Measurements from ENCODE around the gene MAPRE2.
"Not testable (repeated sequence)": the region's sequence is repeated elsewhere in the genome, so short reads cannot be mapped to it uniquely, and the experiment has no call there.

The MAPRE2 gene

GRCh38 chr18:35138773-35139172, 97.6 kb downstream of the MAPRE2 start:
- no peak overlapping the region for H3K4me3 Mint-ChIP-seq
- no peak overlapping the region for H3K27ac Mint-ChIP-seq

GRCh38 chr18:35139517-35139916, 98.3 kb downstream of the MAPRE2 start:
- no peak overlapping the region for H3K27ac Mint-ChIP-seq
- peaks cover 42 to 59% of the 10 kb centered on the region in 2 donors for H3K36me3 Mint-ChIP-seq
- H3K9me3 Mint-ChIP-seq: no peaks in the 10 kb centered on the region
- peaks cover 27 to 32% of the 10 kb centered on the region in 2 donors for H3K4me1 Mint-ChIP-seq
- H3K27me3 Mint-ChIP-seq: no peaks in the 10 kb centered on the region
- DNase-seq (no peak), ATAC-seq (replicated peaks) (no peak)
- H3K4me3 Mint-ChIP-seq: no peak overlapping the region

More at GRCh38 chr18:35138773-35139172, 97.6 kb downstream of the MAPRE2 start:
- Mint-ChIP-seq H3K36me3 (peaks cover 43 to 62% of the 10 kb centered on the region in 2 donors), H3K4me1 (peaks cover 26 to 32% of the 10 kb centered on the region in 2 donors), H3K27me3 (no peaks in the 10 kb centered on the region), H3K9me3 (no peaks in the 10 kb centered on the region)
- DNase-seq (no peak), ATAC-seq (replicated peaks) (no peak)

DNA sequence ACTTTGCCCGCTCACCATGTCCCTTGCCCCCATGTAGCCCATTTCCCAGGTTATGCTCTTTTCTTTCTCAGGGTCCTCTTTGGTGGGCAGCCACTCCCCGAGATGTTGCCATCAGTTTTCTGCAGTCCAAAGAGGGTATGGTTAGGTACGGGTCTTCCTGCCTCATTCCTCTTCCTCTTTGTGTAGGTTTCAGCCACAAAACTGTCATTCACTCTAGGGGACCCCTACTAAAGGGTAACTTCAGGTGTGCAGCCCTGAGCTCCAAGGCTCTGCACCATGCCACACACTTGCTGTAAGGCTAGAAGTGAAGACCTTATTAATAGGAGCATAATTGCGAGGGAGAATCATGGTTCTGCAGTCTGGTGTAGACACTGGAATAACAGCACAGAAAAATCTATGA, 99.9 kb downstream of the MAPRE2 start:
- H3K4me1 Mint-ChIP-seq: peaks cover 25 to 32% of the 10 kb centered on the region in 2 donors
- H3K4me3 Mint-ChIP-seq: no peak overlapping the region
- H3K27ac Mint-ChIP-seq: peak overlapping the region; percentile 15
- DNase-seq: no peak
- H3K27me3 Mint-ChIP-seq: no peaks in the 10 kb centered on the region
- ATAC-seq (replicated peaks): peak; percentile 33 to 48
- no peaks in the 10 kb centered on the region for H3K9me3 Mint-ChIP-seq
- peaks cover 37 to 50% of the 10 kb centered on the region in 2 donors for H3K36me3 Mint-ChIP-seq

DNA sequence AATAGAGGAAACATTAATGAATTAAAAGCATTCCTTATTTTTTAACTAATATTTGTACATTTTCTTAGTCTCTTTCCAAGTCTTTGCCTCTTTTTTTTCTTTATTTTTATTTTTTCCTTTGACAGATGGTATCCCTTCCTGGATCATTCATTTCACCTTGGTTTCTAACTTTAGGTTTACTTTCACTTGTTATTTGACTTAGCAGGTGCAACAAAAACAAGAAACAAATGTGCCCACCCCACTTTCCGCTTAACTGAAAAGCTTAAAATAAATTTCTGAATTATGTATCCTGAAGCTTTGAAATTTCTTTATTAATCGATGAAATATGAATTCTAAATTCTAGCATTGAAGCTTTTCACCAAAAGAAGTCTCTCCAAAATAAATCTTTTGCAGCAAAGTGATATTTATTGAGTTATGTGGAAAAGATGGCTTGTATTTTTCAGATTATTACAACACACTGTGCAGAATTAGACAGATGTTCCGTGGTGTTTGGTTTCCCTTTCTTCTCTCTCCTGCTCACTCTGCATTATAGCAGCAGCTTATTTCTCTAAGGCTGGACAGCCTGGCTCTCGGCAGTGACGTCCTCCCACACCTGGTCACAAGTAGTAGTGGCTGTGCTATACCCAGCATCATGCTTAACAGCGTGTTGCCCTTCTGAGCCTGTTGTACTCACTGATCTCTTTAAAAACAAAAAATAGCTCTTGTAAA, 100.5 kb downstream of the MAPRE2 start:
- H3K9me3 Mint-ChIP-seq: no peaks in the 10 kb centered on the region
- H3K36me3 Mint-ChIP-seq: peaks cover 35 to 49% of the 10 kb centered on the region in 2 donors
- ATAC-seq (replicated peaks) (peak; percentile 66 to 71), DNase-seq (no peak)
- no peaks in the 10 kb centered on the region for H3K27me3 Mint-ChIP-seq
- peak overlapping the region; percentile 72 for H3K27ac Mint-ChIP-seq
- H3K4me3 Mint-ChIP-seq: peak overlapping the region; percentile 57 to 61
- peaks cover 25 to 32% of the 10 kb centered on the region in 2 donors for H3K4me1 Mint-ChIP-seq

DNA sequence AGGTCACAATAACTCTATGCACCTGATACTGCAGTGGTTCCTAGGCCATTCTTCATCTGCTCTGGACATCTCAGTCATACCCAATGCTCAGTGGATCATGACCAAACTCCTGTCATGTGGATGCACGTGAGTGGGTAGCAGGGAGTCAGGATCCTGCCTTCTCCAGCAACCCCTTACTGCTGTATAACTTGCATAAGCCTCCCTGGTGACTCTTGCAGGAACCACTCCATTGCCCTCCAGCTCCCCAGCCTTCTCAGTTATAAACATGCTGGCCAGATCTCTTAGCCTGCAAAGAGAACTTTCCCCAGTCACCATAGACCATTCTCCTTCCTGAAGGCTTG, 101.0 kb downstream of the MAPRE2 start:
- H3K27ac Mint-ChIP-seq: peak overlapping the region; percentile 76
- peak overlapping the region; percentile 57 to 61 for H3K4me3 Mint-ChIP-seq
- ATAC-seq (replicated peaks): peak; percentile 13 to 33

GRCh38 chr18:35143622-35144596, 102.7 kb downstream of the MAPRE2 start:
- DNase-seq: peak; percentile 11
- Mint-ChIP-seq H3K36me3 (peaks cover 28 to 49% of the 10 kb centered on the region in 2 donors), H3K9me3 (peaks cover under 1% of the 10 kb centered on the region in 2 donors), H3K27me3 (no peaks in the 10 kb centered on the region), H3K27ac (no peak overlapping the region), H3K4me3 (no peak overlapping the region), H3K4me1 (peaks cover 22 to 48% of the 10 kb centered on the region in 2 donors)
- peak; percentile 79 to 82 for ATAC-seq (replicated peaks)

More for the DNA sequence above, 101.0 kb downstream of the MAPRE2 start:
- H3K9me3 Mint-ChIP-seq: no peaks in the 10 kb centered on the region
- peaks cover 35 to 49% of the 10 kb centered on the region in 2 donors for H3K36me3 Mint-ChIP-seq
- H3K4me1 Mint-ChIP-seq: peaks cover 25 to 32% of the 10 kb centered on the region in 2 donors
- no peaks in the 10 kb centered on the region for H3K27me3 Mint-ChIP-seq
- no peak for DNase-seq

GRCh38 chr18:35144698-35145097, 103.5 kb downstream of the MAPRE2 start:
- no peak for ATAC-seq (replicated peaks)
- Mint-ChIP-seq H3K36me3 (peaks cover 30 to 53% of the 10 kb centered on the region in 2 donors), H3K4me3 (no peak overlapping the region), H3K27ac (no peak overlapping the region), H3K9me3 (peaks cover 4 to 6% of the 10 kb centered on the region in 2 donors), H3K27me3 (no peaks in the 10 kb centered on the region), H3K4me1 (peaks cover 21 to 52% of the 10 kb centered on the region in 2 donors)
- no peak for DNase-seq

- DNase-seq; H3K4me3 Mint-ChIP-seq; H3K9me3 Mint-ChIP-seq; H3K27ac Mint-ChIP-seq; H3K27me3 Mint-ChIP-seq; ATAC-seq (replicated peaks): not testable (repeated sequence)
- Mint-ChIP-seq H3K36me3 (peaks cover 18 to 38% of the 10 kb centered on the region in 2 donors), H3K4me1 (peaks cover 8 to 45% of the 10 kb centered on the region in 2 donors)
These were observed 109.0 kb downstream of the MAPRE2 start for GRCh38 chr18:35150195-35150594.

DNA sequence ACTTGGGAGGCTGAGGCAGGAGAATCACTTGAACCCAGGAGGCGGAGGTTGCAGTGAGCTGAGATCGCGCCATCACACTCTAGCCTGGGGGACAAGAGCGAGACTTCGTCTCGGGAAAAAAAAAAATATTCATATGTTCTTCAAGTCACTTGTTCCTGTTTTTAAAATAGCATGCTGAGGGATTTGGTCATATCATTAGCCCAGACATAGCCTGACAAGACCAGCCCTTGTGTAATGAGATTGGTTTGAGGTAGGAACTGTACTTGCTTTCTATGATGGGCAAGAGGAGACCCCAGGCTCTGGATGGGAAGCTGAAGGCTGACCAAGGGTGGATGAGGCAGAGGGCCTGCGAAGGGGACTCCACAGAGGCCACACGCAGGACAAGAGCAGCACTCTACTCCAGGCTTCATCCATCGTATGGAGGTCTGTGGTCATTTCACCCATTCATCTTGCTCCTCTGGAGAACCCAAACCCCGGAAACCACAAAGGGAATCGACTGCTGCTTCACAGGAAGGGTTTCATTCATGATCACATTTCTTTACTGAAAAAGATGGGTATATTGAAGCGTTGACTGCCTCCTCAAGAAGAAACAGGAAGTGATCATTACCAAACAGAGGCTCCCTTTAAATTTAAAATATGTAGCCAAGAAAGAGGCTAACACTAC, 112.5 kb downstream of the MAPRE2 start:
- Mint-ChIP-seq H3K4me1 (peaks cover 21 to 53% of the 10 kb centered on the region in 2 donors), H3K9me3 (peaks cover 4 to 6% of the 10 kb centered on the region in 2 donors), H3K27me3 (no peaks in the 10 kb centered on the region), H3K27ac (peak overlapping the region; percentile 89), H3K4me3 (peak overlapping the region in 1 of 2 donors; percentile 25), H3K36me3 (peaks cover 10 to 19% of the 10 kb centered on the region in 2 donors)
- DNase-seq (peak; percentile 13), ATAC-seq (replicated peaks) (peak; percentile 83 to 90)

GRCh38 chr18:35155398-35156117, 114.3 kb downstream of the MAPRE2 start:
- Mint-ChIP-seq H3K4me3 (no peak overlapping the region), H3K9me3 (no peaks in the 10 kb centered on the region), H3K27me3 (no peaks in the 10 kb centered on the region), H3K36me3 (peaks cover 0 to 4% of the 10 kb centered on the region in 2 donors), H3K27ac (no peak overlapping the region), H3K4me1 (peaks cover 31 to 59% of the 10 kb centered on the region in 2 donors)
- DNase-seq: no peak
- no peak for ATAC-seq (replicated peaks)

GRCh38 chr18:35157181-35157580, 116.0 kb downstream of the MAPRE2 start:
- Mint-ChIP-seq H3K36me3 (no peaks in the 10 kb centered on the region), H3K27me3 (no peaks in the 10 kb centered on the region), H3K27ac (no peak overlapping the region), H3K4me1 (peaks cover 28 to 52% of the 10 kb centered on the region in 2 donors), H3K9me3 (no peaks in the 10 kb centered on the region), H3K4me3 (no peak overlapping the region)
- ATAC-seq (replicated peaks) (no peak), DNase-seq (no peak)

GRCh38 chr18:35158728-35159450, 117.7 kb downstream of the MAPRE2 start:
- Mint-ChIP-seq H3K27ac (peak overlapping the region; percentile 95), H3K4me3 (peak overlapping the region; percentile 11 to 26), H3K4me1 (peaks cover 24 to 42% of the 10 kb centered on the region in 2 donors), H3K27me3 (no peaks in the 10 kb centered on the region), H3K36me3 (no peaks in the 10 kb centered on the region), H3K9me3 (no peaks in the 10 kb centered on the region)
- ATAC-seq (replicated peaks) (peak; percentile 96 to 98), DNase-seq (peak; percentile 49)

DNA sequence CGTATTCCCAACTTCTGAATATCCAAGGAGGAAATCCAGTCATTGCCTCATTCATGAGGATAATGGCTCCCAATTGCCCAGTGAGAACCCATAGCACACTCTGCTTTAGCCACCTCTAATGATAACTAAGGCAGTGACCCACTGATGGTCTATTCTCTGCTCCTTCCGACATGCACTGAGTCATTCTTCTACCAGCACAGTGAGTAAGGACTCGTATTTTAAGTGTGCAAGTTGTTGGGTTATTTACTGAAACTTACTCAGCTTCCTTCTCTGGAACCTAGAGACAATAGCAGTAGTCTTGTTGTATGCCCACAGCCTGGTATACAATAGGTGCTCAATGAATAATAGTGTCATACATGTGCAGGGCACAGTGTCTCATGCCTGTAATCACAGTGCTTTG, 118.6 kb downstream of the MAPRE2 start:
- H3K4me1 Mint-ChIP-seq: peaks cover 22 to 34% of the 10 kb centered on the region in 2 donors
- peak; percentile 53 to 72 for ATAC-seq (replicated peaks)
- H3K4me3 Mint-ChIP-seq: no peak overlapping the region
- H3K27me3 Mint-ChIP-seq: no peaks in the 10 kb centered on the region
- DNase-seq: no peak
- peak overlapping the region; percentile 95 for H3K27ac Mint-ChIP-seq
- no peaks in the 10 kb centered on the region for H3K9me3 Mint-ChIP-seq
- no peaks in the 10 kb centered on the region for H3K36me3 Mint-ChIP-seq

Measured in stimulated activated naive B cell treated with anti-CD40 and anti-IgM and Interleukin-4, amounts not matched to agents 10 μg/mL and 1 μg/mL and 100 μg/mL, for 72 hours (primary cell).